Urothelium cell line (cell line): ENCODE measurements around the gene RASSF4.

Experiments
- DNase-seq: peaks from one replicate; pipeline ENCODE4 v3.0.0; 2011; ENCODE audit warnings: low spot score, mixed read lengths
- FAIRE-seq: peaks from 2 replicates; lab custom pipeline; 2011; peaks lifted over from hg19 to GRCh38; lab: Jason Lieb, UNC

RASSF4 gene

DNA sequence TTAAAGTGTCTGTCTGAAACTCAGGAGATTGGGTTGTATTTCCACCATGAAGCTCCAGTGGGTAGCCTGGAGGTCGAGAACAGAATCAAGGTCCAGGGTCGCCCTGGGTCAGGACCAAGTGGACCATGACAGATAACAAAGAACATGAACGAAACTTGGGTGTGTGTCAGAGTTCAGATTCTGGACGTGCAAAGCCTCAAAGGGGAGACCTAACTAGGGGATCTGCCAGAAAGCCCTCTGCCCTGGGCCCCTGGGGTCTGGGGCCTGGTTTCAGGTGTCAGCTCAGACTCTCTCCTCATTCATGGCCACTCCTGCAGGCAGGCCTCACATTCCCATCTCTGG is 1.6 kb downstream of the RASSF4 start:
- FAIRE-seq (no peak), DNase-seq (no peak)

DNA sequence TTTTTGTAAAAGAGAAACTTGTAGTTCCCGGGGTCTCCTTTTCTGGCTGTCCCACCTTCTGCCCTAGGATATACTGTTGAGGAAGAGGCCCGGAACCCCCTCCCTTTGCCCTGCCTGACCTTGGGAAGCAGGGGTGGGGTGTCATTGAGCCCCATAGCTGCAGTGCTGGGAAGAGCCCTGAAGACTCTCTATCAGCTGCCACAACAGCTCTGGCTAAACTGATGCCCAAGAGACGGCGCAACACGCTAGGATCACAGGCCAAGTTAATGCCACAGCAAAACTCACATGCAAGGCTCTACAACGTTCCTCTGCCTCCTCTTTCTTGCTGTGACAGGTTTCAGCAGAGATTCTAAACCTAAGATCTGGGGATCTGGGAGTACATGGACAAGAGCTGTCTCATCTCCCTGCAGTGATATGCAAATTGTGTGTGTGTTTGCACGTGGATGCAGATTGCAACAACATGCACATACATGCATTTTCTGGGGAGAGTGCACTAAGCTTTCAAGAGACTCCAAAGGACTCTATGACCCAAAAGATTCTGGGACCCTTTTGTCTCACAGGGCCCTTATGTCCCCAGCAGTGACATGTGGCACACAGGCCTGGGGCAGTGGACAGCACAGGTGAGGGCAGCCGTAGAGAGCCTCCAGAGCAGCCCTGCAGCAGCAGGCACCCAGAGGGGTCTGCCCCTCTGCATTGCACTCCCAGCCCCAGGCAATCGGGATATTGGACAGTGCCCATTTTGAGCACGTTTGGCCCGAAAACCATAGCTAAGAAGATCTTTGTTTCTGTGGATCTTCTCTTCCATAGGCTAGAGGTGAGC is 2.5 kb downstream of the RASSF4 start:
- DNase-seq = no peak
- FAIRE-seq = no peak

DNA sequence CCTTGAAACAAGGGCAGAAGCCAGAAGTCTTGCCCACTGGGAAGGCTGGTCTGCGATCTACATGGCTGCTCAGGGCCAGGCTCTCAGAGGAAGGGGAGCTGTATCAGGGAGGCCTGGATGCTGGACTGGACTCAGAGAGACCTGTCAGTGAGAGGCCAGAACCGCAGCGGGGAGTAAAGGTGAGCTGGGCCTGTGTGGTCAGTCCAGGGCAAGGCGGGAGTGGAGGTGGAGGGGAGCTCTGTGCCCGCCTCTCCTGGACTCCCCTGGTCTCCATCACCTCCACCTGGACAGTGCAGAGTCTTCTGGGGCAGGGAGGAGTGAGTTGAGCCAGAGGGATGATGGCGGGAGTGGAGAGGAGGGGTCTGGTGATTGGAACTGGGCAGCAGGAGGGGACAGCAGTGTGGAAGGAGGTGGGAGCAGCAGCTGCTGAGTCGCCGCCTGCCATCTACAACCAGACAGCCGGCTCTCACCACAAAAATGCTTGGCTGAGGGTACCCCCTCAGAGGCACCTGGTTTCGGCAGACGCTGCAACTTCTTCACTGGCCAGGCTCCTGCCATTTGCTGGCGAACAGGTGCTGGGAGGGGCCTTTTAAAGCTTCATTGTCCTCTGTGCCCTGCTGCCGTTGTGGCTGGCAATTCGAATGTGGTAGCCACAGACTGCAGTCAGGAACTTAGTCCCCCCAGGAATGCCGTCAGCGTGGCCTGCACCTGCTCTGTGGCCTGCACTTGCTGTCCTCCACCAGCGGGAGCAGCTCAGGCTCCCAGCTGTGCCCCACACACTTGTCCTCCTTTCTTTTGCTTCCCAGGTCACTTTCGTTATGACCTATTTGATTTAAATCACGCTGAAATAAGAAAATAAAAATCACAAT is 3.5 kb downstream of the RASSF4 start:
- FAIRE-seq (no peak), DNase-seq (peak; percentile 50)

DNA sequence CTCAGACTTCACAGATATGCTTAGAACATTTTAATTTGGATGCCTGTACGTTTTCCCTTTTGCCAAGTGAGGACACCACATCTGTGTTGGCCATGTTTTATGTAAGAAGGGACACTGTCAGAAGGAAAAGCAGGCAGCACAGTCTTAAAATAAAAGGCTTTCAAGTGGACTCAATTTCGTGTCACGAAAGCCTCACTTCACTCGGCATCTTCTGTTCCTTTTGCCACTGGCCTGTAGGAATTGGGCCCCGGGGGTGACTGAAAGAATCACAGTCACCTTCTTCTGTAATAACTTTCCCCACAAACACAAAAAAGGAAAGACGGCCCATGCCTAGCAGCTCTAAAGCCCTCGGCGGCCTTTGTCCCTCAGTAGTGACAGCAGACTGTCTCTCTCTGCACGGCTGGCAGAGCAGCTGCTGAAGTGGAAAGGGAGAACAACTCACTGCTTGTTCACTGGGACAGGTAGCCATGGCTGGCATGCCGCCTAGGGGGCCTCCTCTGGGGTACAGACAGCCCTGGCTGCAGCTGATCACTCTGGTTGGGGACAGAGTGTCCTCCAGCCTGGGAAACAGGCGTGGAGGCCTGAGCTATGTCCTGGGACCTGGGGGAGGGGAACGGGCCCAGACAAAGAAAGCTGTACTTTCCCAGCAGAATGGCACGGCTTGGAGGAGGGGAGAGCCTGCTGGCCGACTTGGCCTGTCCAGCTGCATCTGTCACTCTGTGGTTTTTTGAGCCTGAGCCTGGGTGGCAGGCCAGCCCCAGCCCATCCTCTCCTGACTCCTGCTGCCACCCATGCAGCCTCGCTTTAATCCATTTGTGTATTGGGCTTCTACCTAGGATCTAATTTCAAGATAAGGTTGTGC is 4.4 kb downstream of the RASSF4 start:
- DNase-seq = no peak
- no peak for FAIRE-seq

DNA sequence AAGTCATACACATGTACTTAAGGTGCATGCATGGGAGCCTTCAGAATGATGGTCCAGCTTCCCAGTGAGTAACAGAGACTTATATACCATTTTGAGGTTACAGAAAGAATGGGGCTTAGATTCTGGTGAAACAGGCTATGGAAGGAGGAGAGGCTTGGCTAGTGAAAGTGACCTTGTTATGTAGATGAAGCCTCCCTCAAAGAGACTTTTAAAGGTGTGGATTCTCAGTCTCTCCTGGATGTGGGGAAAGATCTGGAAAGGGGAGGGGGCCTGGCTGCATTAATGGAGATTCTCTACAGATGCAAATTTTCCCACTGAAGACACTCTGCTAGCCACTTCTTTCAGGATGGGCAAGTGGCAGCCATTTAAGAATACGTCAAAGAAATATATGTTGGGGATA is 5.5 kb downstream of the RASSF4 start:
- DNase-seq (no peak), FAIRE-seq (no peak)

DNA sequence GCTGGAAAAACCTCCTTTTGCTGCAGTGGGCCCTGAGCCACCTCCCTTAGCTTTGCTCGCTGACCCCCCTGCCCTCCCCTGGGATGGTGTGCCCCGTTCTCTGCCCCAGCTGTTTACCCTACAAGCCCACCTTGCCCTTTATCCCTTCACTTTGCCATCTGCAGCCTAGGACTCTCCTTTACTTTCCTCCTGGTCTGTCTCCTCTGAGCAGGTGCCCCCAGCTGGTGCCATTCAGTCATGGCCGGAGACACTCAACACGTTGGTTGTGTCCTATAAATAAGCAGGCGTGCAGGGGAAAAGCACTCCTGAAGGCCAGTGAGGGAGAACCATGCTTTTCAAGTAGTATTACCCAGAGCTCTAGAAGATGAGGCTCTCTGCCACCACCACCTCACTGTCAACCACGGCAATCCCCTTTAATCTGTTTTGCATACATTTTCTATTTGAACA is 6.1 kb downstream of the RASSF4 start:
- no peak for DNase-seq

DNA sequence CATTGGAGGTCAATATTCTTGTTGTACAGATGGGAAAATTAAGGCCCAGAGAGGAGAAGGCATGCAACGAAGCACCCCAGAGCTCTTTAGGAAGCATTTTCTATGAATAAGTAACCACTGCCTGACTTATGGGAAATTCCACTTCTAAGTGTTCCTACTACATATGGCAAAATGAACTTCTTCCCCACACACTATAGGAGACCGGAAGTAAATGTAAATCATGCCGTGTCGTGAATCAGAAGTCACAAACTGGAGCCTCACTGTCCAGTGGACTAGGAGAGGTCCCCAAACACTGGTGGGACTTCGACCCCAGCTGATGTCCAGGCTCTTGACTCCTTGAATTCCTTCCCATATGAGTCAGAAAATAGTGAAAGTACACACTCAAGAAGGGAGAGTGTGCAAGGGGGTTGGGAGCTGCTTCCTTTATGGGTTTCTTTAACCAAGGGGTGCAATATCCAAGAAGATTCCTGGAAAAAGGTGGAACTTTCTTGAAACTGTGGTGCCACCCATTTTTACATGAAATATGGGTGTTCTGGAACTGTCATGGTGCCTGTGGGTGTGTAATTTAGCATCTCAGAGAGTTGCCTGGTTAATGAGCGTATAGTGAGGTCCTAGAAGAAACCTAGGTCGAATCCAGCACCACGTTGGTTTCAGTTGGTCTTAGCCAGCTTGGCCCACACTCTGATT is 6.7 kb downstream of the RASSF4 start:
- DNase-seq = no peak
- no peak for FAIRE-seq

More for the DNA sequence above, 6.1 kb downstream of the RASSF4 start:
- FAIRE-seq = no peak

DNA sequence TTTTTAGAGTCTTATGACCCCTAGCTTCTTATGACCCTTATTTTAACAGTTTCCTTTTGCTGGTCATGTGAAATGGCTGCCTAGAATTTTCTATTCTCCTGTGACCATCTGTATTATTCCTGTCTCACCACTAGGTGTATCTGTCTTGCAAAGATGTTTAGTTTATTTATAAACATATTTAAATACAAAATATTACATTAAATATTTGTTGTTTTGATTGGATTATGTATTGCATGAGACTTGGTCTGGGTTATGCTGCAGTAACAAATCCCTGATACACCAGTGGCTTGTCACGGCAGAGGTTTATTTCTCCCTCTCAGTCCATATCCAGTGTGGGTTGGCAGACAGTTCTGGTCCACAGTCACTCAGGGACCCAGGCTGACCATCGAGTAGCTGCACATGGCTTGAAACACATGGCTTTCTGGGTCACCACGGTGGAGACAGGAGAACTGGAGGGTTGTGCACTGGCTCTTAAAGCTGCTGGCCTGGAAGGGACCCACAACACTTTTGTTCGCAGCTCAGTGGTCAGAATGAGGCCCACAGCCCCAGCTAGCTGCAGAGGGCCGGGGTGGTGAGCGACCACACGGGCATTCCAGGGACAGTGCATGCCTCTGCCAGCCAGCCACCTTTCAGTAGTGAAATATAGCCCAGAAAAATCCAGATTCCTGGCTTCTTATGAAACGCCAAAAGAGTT is 7.4 kb downstream of the RASSF4 start:
- DNase-seq = no peak
- FAIRE-seq = no peak

DNA sequence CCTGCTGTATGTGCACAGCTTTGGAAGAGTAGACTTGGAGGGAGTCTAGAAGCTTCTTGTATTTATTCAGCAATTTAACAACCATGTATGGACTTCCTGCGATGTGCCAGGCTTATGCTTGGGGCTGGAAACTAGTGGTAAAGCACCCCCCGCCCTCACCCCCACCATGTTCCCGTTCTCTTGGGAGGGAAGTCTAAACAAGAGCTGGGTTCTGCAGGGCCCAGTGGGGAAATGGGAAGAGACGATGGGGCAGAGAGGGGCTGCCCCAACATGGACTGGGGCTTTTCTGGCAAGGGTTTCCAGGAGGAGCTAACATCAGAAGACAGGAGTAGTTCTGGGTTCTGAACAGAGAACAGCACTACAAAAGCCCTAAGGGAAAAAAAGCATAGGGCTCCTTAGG is 8.0 kb downstream of the RASSF4 start:
- DNase-seq (no peak), FAIRE-seq (no peak)

DNA sequence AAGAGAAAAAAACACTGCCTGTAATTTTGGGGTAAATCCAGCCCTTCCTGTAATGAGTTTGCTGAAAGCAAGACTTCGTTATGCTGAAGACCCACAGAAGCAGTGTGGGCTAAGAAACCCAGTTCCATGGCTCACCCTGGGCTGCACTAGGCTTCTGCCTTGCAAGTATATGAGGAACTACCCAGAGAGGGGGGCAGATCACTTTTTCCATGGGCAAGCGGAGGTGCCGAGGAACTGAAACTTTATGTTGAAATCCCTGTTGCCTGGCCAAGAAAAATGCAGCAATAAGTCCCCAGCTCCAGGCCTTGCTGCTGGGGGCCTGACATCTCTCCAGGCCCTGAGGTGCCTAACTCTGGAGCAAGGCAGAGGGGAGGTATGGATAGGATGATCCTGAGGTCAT is 8.5 kb downstream of the RASSF4 start:
- DNase-seq = no peak
- no peak for FAIRE-seq

DNA sequence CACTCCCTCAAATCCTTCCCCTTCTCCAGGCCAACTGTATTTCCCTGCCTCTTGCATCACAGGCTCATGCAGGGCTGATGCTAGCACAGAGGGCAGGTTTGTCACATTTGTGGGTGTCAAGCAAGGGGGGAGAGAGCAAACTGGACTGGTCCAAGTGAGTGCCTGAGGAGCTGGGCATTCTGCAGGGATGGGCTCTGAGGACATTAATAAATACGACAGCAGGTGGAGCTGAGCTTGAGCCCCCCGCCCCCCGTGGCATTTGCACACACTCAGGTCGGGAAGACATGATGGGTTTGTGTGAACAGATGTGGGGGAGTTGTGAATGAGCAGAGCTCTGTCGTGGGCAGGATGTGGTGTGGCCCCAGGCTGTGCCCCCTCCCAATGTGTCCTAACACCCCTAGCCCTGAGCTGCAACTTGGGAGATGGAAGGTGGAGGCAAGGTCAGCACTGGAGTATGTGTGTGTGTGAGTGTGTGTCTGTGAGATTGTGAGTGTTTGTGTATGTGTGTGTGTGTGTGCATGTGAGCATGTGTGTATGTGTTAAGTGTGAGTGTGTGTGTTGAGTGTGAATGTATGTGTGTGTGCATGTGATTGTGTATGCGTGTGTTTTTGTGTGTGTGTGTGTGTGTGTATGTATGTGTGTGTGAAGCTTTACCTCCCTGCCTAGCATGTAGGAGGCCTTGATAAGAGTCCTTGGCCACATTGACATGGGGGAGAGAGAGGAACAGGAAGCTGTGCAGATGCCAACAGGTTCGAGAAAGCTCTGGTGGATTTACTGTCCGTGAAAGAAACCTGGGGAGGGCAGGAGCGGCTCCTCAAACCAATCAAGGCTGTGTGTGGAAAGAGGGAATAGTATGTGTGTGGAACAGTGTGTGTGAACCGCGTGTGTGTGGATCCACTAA is 9.1 kb downstream of the RASSF4 start:
- FAIRE-seq (peak; percentile 98), DNase-seq (no peak)

DNA sequence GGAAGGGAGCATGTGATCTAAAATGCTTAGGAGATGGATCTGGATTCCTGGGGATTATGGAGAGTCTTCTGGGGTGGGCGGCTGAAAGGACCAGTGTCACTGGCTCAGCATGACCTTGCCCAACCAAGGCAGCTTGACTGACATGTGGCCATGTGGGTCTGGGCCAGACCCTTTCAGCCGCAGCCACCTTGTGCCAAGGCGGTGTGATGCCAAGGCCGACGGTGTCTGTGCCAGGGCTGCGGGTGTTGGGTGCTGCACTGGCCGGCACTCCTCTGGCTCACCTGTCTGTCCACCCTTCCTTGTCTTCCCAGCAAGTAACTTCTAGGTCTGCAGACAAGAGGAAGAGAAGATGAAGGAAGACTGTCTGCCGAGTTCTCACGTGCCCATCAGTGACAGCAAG is 10.3 kb downstream of the RASSF4 start:
- FAIRE-seq (no peak), DNase-seq (no peak)

DNA sequence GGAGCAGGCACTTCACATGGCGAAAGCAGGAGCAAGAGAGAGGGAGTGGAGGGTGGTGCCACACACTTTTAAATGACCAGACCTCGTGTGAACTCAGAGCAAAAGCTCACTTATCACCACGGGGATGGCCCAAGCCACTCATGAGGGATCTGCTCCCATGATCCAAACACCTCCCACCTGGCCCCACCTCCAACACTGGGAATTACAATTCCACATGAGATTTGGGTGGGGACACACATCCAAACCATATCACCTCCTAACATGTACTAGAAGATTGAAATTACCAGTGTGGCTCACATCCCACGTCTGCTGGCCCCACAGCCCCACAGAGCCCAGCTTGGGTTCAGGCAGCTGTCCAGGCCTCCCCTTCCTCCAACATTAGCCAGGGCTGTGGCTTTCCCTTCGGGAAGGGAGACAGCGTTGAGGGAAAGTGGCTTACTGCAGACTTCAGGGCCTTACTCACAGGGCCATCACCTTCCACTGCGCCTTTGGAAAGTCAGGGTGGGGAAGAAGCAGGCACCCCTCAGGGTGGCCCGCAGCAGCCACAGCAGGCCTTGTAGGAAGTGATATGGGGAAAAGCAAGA is 11.3 kb downstream of the RASSF4 start:
- FAIRE-seq = no peak

DNA sequence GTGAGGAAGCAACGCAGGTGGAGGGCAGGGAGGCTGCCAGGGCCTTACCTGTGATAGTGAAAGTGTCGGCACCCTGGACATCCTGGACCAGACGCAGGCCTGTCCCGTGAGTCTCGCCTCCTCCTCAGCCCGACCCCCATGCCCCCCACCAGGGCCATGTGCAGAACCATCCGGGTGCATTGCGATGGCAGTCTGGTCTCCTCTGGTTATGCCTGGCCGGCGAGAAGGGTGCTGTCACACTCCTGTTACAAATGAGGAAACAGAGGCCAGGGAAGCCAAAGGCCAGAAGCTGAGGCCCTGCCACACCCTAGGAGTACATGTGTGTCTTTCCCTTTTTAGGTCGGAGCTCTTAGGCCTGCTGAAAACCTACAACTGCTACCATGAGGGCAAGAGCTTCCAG is 11.8 kb downstream of the RASSF4 start:
- FAIRE-seq = peak; percentile 37

More for the DNA sequence above, 11.3 kb downstream of the RASSF4 start:
- no peak for DNase-seq

DNA sequence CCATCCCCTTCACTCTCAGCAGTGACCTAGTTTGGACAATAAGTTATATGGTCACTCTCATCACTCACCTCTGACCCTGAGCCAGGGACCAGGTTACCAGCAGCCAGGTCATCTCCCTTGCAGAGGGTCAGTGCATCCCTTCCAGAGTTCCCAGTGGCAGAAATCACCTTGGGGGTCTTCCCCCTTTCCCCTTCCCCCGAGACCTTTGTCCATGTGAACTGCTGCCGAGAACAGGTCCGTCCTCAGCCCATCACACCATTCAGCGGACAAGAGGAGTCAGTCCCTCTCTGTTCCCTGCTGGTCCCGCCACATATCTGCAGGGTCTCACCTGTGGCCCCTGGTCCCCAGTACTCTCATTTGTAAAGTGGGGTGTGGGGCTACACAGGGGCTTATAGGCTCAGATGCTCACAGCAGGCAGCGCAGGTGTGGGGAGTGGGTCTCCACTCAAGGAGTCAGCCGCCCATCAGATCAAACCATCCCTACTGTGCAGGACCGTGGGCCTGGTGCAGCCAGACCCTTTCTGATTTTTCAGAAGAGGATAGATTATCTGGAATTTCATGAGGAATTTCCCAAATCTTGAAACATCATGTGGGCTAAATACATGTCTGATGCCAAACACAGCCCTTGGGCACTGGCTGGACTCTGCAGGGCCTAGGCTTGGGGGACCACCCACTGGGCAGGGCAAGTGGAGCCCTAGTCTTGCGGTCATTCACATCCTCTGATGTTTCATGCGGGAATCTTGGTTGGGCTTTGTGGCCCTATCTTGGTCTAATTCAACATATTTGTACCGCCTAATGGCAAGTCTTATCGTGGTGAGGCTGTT is 12.5 kb downstream of the RASSF4 start:
- no peak for FAIRE-seq
- no peak for DNase-seq

More for the DNA sequence above, 11.8 kb downstream of the RASSF4 start:
- DNase-seq = no peak

DNA sequence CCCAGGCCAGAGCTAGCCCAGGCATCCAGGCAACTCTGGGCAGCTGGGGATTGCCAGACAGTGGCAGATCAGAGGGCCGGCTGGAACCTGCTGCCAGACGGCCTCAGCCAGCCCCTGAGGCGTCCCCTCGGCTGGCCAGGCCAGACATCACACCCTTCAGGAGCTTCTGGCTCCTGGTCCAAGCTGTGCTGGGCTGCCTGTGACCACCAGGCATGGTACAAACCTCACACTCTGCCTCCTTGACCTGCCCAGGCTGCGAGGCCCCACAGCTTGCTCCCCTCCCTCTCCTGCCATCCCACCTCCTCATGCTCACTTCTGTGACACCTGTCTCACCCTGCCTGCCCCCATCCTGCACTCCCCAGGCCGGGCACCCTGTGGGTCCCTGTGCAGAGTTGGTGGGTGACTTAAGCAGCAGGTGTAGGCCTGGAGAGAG is 13.3 kb downstream of the RASSF4 start:
- DNase-seq (no peak), FAIRE-seq (peak; percentile 35)

DNA sequence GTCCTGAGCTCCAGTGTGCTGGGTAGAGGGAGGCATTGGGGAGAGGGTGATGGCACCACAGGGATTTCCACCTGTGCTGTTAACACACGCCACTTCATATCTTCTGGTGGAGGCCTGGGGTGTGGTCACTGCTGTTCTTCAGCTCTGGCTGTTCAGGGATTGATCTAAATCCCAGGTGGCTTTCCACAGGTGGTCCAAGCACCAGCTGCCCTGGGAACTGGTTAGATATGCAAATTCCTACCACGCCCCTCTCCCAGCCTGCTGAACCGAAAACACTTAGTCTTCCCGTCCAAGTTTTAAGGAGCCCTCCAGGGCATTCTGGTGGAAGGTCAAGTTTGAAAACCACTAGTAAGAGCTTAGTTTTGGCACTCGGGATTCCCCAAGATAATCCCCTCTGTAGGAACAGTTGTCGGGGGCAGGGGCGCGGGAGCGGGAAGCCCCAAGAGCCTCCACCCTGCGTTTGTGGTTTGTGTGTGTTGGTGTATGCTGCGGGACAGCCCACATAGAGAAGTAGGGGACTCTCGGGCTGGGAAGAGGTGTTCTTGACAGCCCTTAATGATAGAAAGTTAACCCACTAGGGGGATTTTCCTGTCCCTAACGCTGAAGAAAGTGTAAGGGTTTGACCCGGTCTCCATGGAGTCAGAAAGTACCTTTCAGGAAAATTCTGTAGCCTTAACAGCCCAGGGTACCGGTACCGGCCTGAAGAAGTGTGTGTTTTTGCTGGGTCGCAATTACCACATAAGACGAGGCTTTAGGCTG is 13.9 kb downstream of the RASSF4 start:
- DNase-seq = no peak
- no peak for FAIRE-seq
